Measurements from ENCODE around the gene CEP41. TPM values are rescaled to one million over a fixed set of nuclear protein-coding genes. Genes with fewer than 3 reads are reported as not detected.

Gene CEP41
- polyA plus RNA-seq, 3 donors: 2.9 to 8.5 (median 7.2) TPM

DNA sequence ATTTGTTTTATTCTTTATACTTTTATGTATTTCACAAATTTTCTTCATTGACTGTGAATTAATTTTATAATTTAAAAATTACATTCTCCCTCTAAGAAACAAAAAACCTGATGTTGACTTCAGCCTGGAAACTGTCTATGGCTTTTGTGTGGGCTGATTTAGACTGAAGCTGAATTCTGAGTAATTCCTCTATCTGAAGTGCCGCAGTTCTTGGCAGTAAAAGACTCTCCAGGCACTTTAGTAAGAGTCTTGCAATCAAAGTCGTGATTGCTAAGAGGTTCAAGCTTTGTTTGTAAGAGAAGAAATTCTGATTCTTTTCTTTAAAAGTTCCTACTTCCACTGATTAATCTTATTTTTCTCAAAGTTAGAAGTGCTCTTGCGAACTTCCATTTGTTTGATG lies 3.4 kb upstream of the CEP41 start:
- TF ChIP-seq, protein P1, sequence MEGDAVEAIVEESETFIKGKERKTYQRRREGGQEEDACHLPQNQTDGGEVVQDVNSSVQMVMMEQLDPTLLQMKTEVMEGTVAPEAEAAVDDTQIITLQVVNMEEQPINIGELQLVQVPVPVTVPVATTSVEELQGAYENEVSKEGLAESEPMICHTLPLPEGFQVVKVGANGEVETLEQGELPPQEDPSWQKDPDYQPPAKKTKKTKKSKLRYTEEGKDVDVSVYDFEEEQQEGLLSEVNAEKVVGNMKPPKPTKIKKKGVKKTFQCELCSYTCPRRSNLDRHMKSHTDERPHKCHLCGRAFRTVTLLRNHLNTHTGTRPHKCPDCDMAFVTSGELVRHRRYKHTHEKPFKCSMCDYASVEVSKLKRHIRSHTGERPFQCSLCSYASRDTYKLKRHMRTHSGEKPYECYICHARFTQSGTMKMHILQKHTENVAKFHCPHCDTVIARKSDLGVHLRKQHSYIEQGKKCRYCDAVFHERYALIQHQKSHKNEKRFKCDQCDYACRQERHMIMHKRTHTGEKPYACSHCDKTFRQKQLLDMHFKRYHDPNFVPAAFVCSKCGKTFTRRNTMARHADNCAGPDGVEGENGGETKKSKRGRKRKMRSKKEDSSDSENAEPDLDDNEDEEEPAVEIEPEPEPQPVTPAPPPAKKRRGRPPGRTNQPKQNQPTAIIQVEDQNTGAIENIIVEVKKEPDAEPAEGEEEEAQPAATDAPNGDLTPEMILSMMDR (IDR thresholded peaks at IDR 0.05): no peak
- WGBS (ENCODE audit: insufficient coverage): no CpG with 5 or more reads among the region's 3 CpGs
- DNase-seq: no peak
- H3K79me2 ChIP-seq (ENCODE audit: insufficient read depth, low read length): peaks cover 3% of the 10 kb centered on the region
- Mint-ChIP-seq H3K4me1 (peaks cover 11% of the 10 kb centered on the region), H3K27me3 (ENCODE audit: low read depth in 3 of 3) (peaks cover 2 to 8% (median 4%) of the 10 kb centered on the region in 3 donors), H3K36me3 (no peaks in the 10 kb centered on the region), H3K27ac (no peak overlapping the region), H3K9me3 (peaks cover 2 to 11% (median 6%) of the 10 kb centered on the region in 7 donors), H3K4me3 (no peak overlapping the region)
- no peak overlapping the region for H3K4me3 ChIP-seq (replicated peaks in 1 of 3; ENCODE audit: low read depth in 2 of 3, low read length in 3 of 3)
- H3K9me3 ChIP-seq (replicated peaks in 1 of 2; ENCODE audit: control insufficient read depth in 1 of 2, insufficient read depth in 1 of 2, low read length in 2 of 2): peaks cover 0 to 3% of the 10 kb centered on the region in 2 donors
- H3K9ac ChIP-seq (ENCODE audit: insufficient read depth, low read length, poor library complexity, severe bottlenecking): no peak overlapping the region
- intact Hi-C loops (cut with micrococcal nuclease): no loop called here
- H3K4me2 ChIP-seq (replicated peaks; ENCODE audit: extremely low read depth, low read length, poor library complexity, severe bottlenecking): no peak overlapping the region
- H3K4me1 ChIP-seq (ENCODE audit: control insufficient read depth in 1 of 2, insufficient read depth in 2 of 2, low read length in 2 of 2): peaks cover 11 to 12% of the 10 kb centered on the region in 2 donors
- no peaks in the 10 kb centered on the region for H3K36me3 ChIP-seq (replicated peaks in 1 of 2; ENCODE audit: control insufficient read depth in 1 of 2, insufficient read depth in 2 of 2, low read length in 2 of 2)
- H2AFZ ChIP-seq (ENCODE audit: insufficient read depth, low read depth, low read length, poor library complexity, severe bottlenecking): peak overlapping the region; percentile 16
- H3K27me3 ChIP-seq (ENCODE audit: control insufficient read depth in 2 of 2, insufficient read depth in 2 of 2, low read length in 2 of 2): no peaks in the 10 kb centered on the region
- no peak overlapping the region for H3K27ac ChIP-seq (ENCODE audit: low read depth in 1 of 2, low read length in 2 of 2)
- no peaks in the 10 kb centered on the region for H4K20me1 ChIP-seq (ENCODE audit: insufficient read depth, low read length)

DNA sequence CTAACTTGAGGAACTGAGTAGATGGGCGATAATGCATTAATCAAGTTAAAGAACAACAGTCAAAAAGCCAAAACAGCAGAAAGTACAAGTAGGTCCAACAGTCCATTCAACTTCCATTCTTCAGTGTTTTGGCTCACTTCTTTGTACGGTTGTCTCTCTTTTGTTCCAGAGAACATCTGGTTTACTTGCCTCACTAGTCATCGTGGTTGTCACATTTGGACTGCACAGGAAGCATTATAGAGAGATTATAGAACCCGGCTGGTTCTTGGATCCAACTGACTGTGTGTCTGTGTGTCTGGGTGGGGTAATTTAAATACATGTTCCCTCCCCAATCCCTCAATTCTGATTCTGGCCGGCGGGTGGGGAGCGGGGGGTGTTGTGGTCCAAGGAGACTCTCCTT lies 1.8 kb upstream of the CEP41 start:
- H3K79me2 ChIP-seq (ENCODE audit: insufficient read depth, low read length): peaks cover 4% of the 10 kb centered on the region
- H3K9me3 ChIP-seq (replicated peaks in 1 of 2; ENCODE audit: control insufficient read depth in 1 of 2, insufficient read depth in 1 of 2, low read length in 2 of 2): peaks cover 0 to 3% of the 10 kb centered on the region in 2 donors
- H4K20me1 ChIP-seq (ENCODE audit: insufficient read depth, low read length): no peaks in the 10 kb centered on the region
- H2AFZ ChIP-seq (ENCODE audit: insufficient read depth, low read depth, low read length, poor library complexity, severe bottlenecking): peak overlapping the region; percentile 4
- Mint-ChIP-seq H3K4me3 (no peak overlapping the region), H3K9me3 (peaks cover 0 to 2% (median 0%) of the 10 kb centered on the region in 7 donors), H3K4me1 (peaks cover 11% of the 10 kb centered on the region), H3K27me3 (ENCODE audit: low read depth in 3 of 3) (peaks cover 2 to 6% (median 2%) of the 10 kb centered on the region in 3 donors), H3K36me3 (no peaks in the 10 kb centered on the region), H3K27ac (peak overlapping the region in 1 of 7 donors; percentile 35)
- no peak overlapping the region for H3K9ac ChIP-seq (ENCODE audit: insufficient read depth, low read length, poor library complexity, severe bottlenecking)
- peaks cover 11 to 12% of the 10 kb centered on the region in 2 donors for H3K4me1 ChIP-seq (ENCODE audit: control insufficient read depth in 1 of 2, insufficient read depth in 2 of 2, low read length in 2 of 2)
- WGBS (ENCODE audit: insufficient coverage): no CpG with 5 or more reads among the region's 7 CpGs
- intact Hi-C loops (cut with micrococcal nuclease): no loop called here
- H3K4me3 ChIP-seq (replicated peaks in 1 of 3; ENCODE audit: low read depth in 2 of 3, low read length in 3 of 3): no peak overlapping the region
- H3K36me3 ChIP-seq (replicated peaks in 1 of 2; ENCODE audit: control insufficient read depth in 1 of 2, insufficient read depth in 2 of 2, low read length in 2 of 2): no peaks in the 10 kb centered on the region
- no peak overlapping the region for H3K27ac ChIP-seq (ENCODE audit: low read depth in 1 of 2, low read length in 2 of 2)
- no peak for DNase-seq
- TF ChIP-seq, protein P1 (IDR thresholded peaks at IDR 0.05): no peak
- H3K27me3 ChIP-seq (ENCODE audit: control insufficient read depth in 2 of 2, insufficient read depth in 2 of 2, low read length in 2 of 2): no peaks in the 10 kb centered on the region
- H3K4me2 ChIP-seq (replicated peaks; ENCODE audit: extremely low read depth, low read length, poor library complexity, severe bottlenecking): no peak overlapping the region

Measured in CD14-positive monocyte (primary cell).